HG03095 (cell line): ENCODE results near the gene STPG3.

Source experiments
- ATAC-seq: cut with Tn5 transposase; IDR thresholded peaks from one replicate; pipeline ENCODE4 v1.9.1; 2021; ENCODE audit warnings: moderate library complexity; ENCODE audit not compliant: unreplicated experiment

Gene STPG3

DNA sequence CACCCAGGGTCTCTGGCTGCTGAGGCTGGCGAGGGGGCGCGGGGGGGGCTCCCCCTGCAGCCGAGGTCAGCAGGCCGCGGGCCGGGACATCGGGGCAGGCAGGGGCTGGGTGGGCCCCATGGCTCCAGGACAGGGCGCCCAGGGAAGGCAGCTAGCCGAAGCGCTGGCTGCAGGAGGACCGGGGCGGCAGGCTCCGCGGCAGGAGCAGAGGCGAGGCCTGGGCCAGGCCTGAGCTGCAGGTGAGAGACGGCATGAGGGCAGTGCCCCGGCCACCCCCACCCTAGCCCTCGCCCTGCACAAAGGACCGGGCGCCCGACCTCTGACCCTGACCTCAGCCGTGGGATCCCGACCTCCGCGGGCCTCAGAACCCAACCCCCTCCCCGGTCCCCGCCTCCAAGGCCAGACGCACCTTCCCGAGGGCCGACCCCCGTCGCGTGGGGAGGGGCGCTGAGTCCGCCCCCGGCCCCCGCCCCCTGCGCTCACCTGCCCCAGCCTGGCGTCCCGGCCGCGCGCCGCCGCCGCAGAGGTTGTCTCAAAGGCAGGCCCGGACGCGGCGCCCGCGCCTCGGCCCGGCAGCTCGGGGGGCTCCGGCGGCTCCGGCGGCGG lies 29.5 kb upstream of the STPG3 start:
- no peak for ATAC-seq

- ATAC-seq = no peak
These were observed 28.7 kb upstream of the STPG3 start, which contains the start of gene RNF208 for GRCh38 chr9:137222190-137223077. Gene RNF208 (minus strand): TSS chr9:137222240. CDS start chr9:137221212, 1,028 bp downstream.

DNA sequence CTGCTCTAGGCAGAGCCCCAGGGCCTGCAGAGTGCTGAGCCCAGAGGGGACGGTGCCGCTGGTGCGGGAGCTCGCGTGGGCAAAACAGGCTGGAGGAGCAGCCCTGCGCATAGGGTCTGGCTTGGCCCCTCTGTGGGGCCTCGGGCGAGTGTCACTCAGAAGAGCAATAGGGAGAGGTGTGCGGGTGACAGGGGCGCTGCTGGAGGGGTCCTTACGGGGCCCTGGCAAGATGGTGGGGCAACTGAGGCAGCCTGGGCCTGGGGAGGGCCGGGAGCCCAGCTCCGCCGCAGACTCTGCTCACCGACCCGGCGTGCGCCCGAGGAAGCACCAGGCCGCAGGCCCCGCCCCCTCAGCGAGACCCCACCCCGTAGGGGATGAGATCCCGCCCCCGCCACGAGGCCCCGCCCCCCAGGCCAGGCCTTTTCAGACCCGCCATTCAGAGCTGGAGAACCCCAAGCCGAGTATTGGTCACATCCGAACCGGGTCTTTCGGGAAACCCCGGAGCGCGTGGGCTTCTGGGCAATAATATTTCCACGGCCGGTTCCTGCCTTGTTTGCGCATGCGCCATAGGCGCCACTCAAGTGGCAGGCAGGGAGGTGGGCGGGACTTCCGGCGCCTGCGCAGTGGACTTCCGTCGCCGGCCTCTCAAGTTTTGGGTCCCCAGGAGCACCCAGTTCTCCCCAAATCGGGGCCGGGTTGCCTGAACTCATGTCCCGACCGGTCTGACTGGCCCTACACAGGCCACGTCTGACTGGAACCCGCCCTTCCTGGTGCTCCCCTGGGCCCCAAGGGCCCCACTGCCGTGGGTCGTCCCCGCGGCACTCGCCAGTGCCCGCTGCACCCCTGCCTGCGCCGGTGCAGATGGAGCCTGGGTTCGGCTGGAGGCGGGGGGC lies 27.8 kb upstream of the STPG3 start:
- ATAC-seq = peak; percentile 59

DNA sequence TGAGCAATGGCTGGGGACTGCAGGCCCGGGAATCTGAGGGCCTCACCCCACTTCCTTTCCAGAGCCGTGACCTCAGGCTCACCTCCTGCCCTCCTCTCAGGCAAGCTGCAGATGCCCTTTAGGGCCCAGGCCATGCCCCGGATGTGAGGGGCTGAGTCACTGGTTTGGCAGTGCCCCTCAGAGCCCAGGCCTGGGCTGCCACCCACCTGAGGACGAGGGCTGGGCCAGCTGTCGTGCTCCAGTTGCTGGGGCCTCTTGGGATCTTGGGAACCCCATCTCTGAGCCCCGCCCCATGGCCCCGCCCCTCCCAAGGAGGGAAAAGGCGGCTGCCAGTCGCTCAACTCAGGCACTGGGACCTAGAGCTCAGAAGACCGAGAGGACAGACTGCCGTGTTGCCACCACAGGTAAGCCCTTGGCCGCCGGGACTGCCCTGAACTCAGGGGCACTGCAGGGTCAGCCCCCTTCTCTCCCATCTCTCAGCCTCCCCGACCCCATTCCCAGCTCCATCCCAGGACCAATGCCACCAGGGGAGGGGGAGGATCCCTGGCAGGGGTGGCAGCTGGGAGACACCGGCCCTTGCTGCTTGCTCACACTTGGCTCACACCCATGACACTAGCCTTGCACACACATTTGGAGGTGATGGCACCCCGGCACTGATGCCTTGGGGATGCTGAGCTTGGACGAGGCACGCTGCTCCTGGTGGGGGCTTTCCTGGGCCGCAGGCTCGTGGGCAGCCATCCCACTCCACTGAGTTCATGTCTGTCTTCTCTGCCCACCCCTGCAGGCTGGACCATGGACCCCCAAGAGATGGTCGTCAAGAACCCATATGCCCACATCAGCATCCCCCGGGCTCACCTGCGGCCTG lies 26.0 kb upstream of the STPG3 start, which contains the start of gene CYSRT1:
CYSRT1 (plus strand) TSS at position 345 of the 865 bp plus-strand sequence; CDS start at position 793, 448 bp downstream.
- ATAC-seq = no peak

GRCh38 chr9:137225699-137226331 lies 25.3 kb upstream of the STPG3 start:
- no peak for ATAC-seq

GRCh38 chr9:137226338-137227053 lies 24.6 kb upstream of the STPG3 start:
- no peak for ATAC-seq

- no peak for ATAC-seq
These were observed 23.8 kb upstream of the STPG3 start, which contains the start of gene RNF224 for GRCh38 chr9:137227054-137227852. Gene RNF224 (plus strand): TSS chr9:137227502. CDS start chr9:137228336, 834 bp downstream.

- no peak for ATAC-seq
These were observed 23.1 kb upstream of the STPG3 start for GRCh38 chr9:137227853-137228505.

GRCh38 chr9:137228506-137228967 lies 22.5 kb upstream of the STPG3 start:
- ATAC-seq = no peak

GRCh38 chr9:137228968-137229896 lies 21.9 kb upstream of the STPG3 start:
- no peak for ATAC-seq

- ATAC-seq = no peak
These were observed 21.0 kb upstream of the STPG3 start for GRCh38 chr9:137229903-137230704.

DNA sequence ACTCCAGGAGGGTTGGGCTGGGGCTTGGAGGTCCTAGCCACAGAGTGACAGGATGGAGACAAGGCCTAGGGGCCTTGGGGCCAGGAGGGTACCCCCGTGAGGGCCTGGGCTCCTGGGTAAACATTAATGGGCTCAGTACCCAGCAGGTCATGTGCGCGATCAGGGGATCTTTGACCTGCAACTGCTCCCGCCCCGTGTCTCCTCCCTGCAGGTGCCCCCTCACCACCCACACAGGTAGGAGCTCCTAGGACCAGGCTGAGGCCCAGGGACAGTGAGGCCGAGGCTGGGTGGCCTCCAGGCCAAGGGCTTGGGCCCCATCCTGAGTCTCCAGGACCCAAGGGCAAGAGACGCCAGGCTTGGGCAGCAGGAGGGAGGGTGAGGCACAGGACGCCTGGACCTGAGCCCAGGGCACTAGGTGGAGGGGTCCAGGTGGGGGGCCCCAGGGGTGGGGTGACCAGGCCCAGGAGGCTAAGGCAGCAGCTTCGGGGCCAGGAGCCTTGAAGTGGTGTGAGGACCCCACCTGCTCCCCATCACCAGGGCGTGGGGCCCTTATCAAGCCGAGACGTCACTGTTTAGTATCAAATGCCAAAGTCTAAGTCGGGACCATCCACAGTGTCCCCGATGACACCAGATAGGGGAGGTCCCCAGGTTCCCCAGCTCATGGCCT lies 20.2 kb upstream of the STPG3 start, which contains the start of gene SLC34A3:
SLC34A3 (plus strand) TSS at position 197 of the 667 bp plus-strand sequence. CDS start 802 bp downstream, outside the sequence.
- ATAC-seq = no peak

GRCh38 chr9:137231372-137232039 lies 19.6 kb upstream of the STPG3 start:
- no peak for ATAC-seq

DNA sequence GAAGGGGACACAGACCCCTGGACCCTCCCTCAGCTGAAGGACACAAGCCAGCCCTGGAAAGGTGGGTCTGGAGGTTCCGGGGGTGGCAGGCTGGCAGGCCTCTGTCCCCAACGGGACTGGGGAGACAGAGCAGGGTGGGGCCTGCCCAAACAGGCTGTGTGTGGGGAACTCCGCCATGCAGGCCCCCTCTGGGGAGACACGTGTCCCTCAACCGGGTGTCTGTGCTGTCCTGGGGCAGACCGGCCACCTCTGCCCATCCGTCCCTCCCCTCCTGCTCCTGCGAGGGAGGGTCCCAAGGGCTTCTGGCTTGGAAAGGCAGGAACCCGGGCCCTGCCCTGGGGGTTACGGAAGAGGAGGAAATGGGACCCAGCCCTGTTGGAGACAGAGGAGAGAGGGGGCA lies 19.0 kb upstream of the STPG3 start:
- no peak for ATAC-seq
